Activated CD4-positive, alpha-beta T cell treated with anti-CD3 and anti-CD28 coated beads, Interleukin-10, Interleukin-2, amounts not matched to agents 100 ng/mL and 50 ng/mL, durations not matched to agents 16 hours and 8 hours (primary cell): ENCODE data around the gene AGPAT4.
"Not testable (repeated sequence)": the region's sequence is repeated elsewhere in the genome, so short reads cannot be mapped to it uniquely, and the experiment has no call there.

Experiments used
- DNase-seq: peaks from one replicate; pipeline ENCODE4 v3.0.0-alpha.2; 2020

AGPAT4 gene

GRCh38 chr6:161273752-161274487 lies at the start of gene AGPAT4:
Gene AGPAT4, minus strand, starts transcription at chr6:161274061. Its CDS starts 41,848 bp downstream, at chr6:161232213.
- peak; percentile 91 for DNase-seq

- no peak for DNase-seq
Measured at GRCh38 chr6:161319231-161319630, 45.4 kb upstream of the AGPAT4 start.

GRCh38 chr6:161318456-161318855 lies 44.6 kb upstream of the AGPAT4 start:
- DNase-seq: no peak

GRCh38 chr6:161316531-161316930 lies 42.7 kb upstream of the AGPAT4 start:
- DNase-seq: no peak

GRCh38 chr6:161315246-161315917 lies 41.5 kb upstream of the AGPAT4 start:
- DNase-seq: not testable (repeated sequence)

GRCh38 chr6:161314541-161315245 lies 40.8 kb upstream of the AGPAT4 start:
- DNase-seq: not testable (repeated sequence)

- DNase-seq: no peak
Measured at GRCh38 chr6:161313940-161314509, 40.2 kb upstream of the AGPAT4 start.

GRCh38 chr6:161313475-161313874 lies 39.6 kb upstream of the AGPAT4 start:
- DNase-seq: not testable (repeated sequence)

GRCh38 chr6:161309774-161310173 lies 35.9 kb upstream of the AGPAT4 start:
- peak; percentile 54 for DNase-seq

- DNase-seq: no peak
Measured at GRCh38 chr6:161308075-161308655, 34.3 kb upstream of the AGPAT4 start.

- DNase-seq: no peak
Measured at GRCh38 chr6:161305860-161306259, 32.0 kb upstream of the AGPAT4 start.

- no peak for DNase-seq
Measured at GRCh38 chr6:161303628-161304340, 29.9 kb upstream of the AGPAT4 start.

- DNase-seq: no peak
Measured at GRCh38 chr6:161302949-161303348, 29.1 kb upstream of the AGPAT4 start.

GRCh38 chr6:161301338-161301737 lies 27.5 kb upstream of the AGPAT4 start:
- DNase-seq: no peak

GRCh38 chr6:161300823-161301222 lies 27.0 kb upstream of the AGPAT4 start:
- DNase-seq: no peak

- DNase-seq: no peak
Measured at GRCh38 chr6:161299726-161300125, 25.9 kb upstream of the AGPAT4 start.

GRCh38 chr6:161295784-161296183 lies 21.9 kb upstream of the AGPAT4 start:
- DNase-seq: no peak

GRCh38 chr6:161292650-161293281 lies 18.9 kb upstream of the AGPAT4 start:
- no peak for DNase-seq

- DNase-seq: no peak
Measured at GRCh38 chr6:161292145-161292544, 18.3 kb upstream of the AGPAT4 start.

GRCh38 chr6:161290751-161291150 lies 16.9 kb upstream of the AGPAT4 start:
- no peak for DNase-seq

- DNase-seq: no peak
Measured at GRCh38 chr6:161284653-161285052, 10.8 kb upstream of the AGPAT4 start.

GRCh38 chr6:161281092-161281491 lies 7.2 kb upstream of the AGPAT4 start:
- DNase-seq: no peak
